Smooth muscle cell (in vitro differentiated cells): Measurements from ENCODE around the gene NEK6. TPM values are rescaled to one million over a fixed set of nuclear protein-coding genes. Genes with fewer than 3 reads are reported as not detected.
A peak's percentile ranks its signal among the peaks of the same experiment; 100 is the strongest.

ENCODE experiments used
- DNase-seq: peaks from one replicate; lab custom pipeline; 2025; ENCODE audit not compliant: unreplicated experiment; lab: John Stamatoyannopoulos, UW
- H2AFZ ChIP-seq: fragments of 200-600 bp; sonication (generic); 2 replicates; pipeline ENCODE4 v1.6.0; 2016; ENCODE audit warnings: antibody characterized with exemption, low read depth, mild to moderate bottlenecking
- H3F3A ChIP-seq: fragments of 200-600 bp; sonication (generic); 2 replicates; pipeline ENCODE4 v1.6.0; 2017; ENCODE audit warnings: antibody characterized with exemption, low read depth
- H3K27ac ChIP-seq: fragments of 200-600 bp; sonication (generic); 2 replicates; pipeline ENCODE4 v1.5.1; 2016; ENCODE audit warnings: low read depth, mild to moderate bottlenecking
- H3K27me3 ChIP-seq: fragments of 200-600 bp; sonication (generic); 2 replicates; pipeline ENCODE4 v1.6.1; 2016; ENCODE audit warnings: low read depth, mild to moderate bottlenecking
- H3K36me3 ChIP-seq: fragments of 200-600 bp; sonication (generic); 2 replicates; pipeline ENCODE4 v1.5.1; 2016; ENCODE audit warnings: low read depth
- H3K4me1 ChIP-seq: fragments of 200-600 bp; sonication (generic); 2 replicates; pipeline ENCODE4 v1.5.1; 2016; ENCODE audit warnings: low read depth
- H3K4me2 ChIP-seq: fragments of 200-600 bp; sonication (generic); 2 replicates; pipeline ENCODE4 v1.6.0; 2016; ENCODE audit warnings: mild to moderate bottlenecking
- H3K4me3 ChIP-seq: fragments of 200-600 bp; sonication (generic); 2 replicates; pipeline ENCODE4 v1.5.1; 2016; ENCODE audit warnings: mild to moderate bottlenecking
- H3K79me2 ChIP-seq: fragments of 200-600 bp; sonication (generic); 2 replicates; pipeline ENCODE4 v1.6.0; 2016; ENCODE audit warnings: low read depth, mild to moderate bottlenecking
- H3K9ac ChIP-seq: fragments of 200-600 bp; sonication (generic); 2 replicates; pipeline ENCODE4 v1.6.0; 2016; ENCODE audit warnings: low read depth
- H3K9me3 ChIP-seq: fragments of 200-600 bp; sonication (generic); replicated peaks from 2 replicates; pipeline ENCODE4 v1.5.1; 2016; ENCODE audit warnings: low read depth
- H4K20me1 ChIP-seq: fragments of 200-600 bp; sonication (generic); 2 replicates; pipeline ENCODE4 v1.6.0; 2016; ENCODE audit warnings: low read depth
- CTCF ChIP-seq: fragments of 200-600 bp; sonication (generic); IDR thresholded peaks from 2 replicates; pipeline ENCODE4 v1.5.1; 2017; ENCODE audit warnings: borderline replicate concordance, mild to moderate bottlenecking, antibody characterized with exemption; ENCODE audit not compliant: insufficient read depth, poor library complexity, severe bottlenecking
- WGBS: methylation state at CpG from one replicate; pipeline ENCODE4 v1.1.7; 2016; ENCODE audit warnings: low lambda C conversion rate; 5-methylcytosine and 5-hydroxymethylcytosine counted together
- polyA plus RNA-seq: library from polyadenylated mRNA; unstranded; fragments of >200 nt; fragmentation: Nextera tagmentation; extraction: Ambion mirVana; gene quantifications from 2 replicates; pipeline ENCODE4 v1.2.1, GENCODE V29; 2016
- total RNA-seq: library from RNA; depleted of rRNA; stranded (reverse); fragments of >200 nt; gene quantifications from 2 replicates; pipeline ENCODE4 v1.2.3, GENCODE V29; 2014

NEK6 gene
- total and polyA plus RNA-seq, 2 experiments from 2014 or later: 45.9 to 108 TPM

- Histone ChIP-seq H3K79me2 (peaks cover 87% of the 10 kb centered on the region), H3K4me2 (peak overlapping the region; percentile 37), H3K9me3 (no peaks in the 10 kb centered on the region), H3K9ac (peak overlapping the region; percentile 56), H3K4me3 (no peak overlapping the region), H3K27me3 (no peaks in the 10 kb centered on the region), H4K20me1 (peaks cover 99% of the 10 kb centered on the region), H3K27ac (peak overlapping the region; percentile 100), H3K36me3 (no peaks in the 10 kb centered on the region), H2AFZ (no peak overlapping the region), H3F3A (peaks cover 36% of the 10 kb centered on the region), H3K4me1 (peaks cover 39% of the 10 kb centered on the region)
- 70% methylated on average over 19 of the region's 20 CpGs for WGBS
- no peak for DNase-seq
- no peak for TF ChIP-seq CTCF
Observed at GRCh38 chr9:124282442-124283227, 24.9 kb downstream of the NEK6 start.

DNA sequence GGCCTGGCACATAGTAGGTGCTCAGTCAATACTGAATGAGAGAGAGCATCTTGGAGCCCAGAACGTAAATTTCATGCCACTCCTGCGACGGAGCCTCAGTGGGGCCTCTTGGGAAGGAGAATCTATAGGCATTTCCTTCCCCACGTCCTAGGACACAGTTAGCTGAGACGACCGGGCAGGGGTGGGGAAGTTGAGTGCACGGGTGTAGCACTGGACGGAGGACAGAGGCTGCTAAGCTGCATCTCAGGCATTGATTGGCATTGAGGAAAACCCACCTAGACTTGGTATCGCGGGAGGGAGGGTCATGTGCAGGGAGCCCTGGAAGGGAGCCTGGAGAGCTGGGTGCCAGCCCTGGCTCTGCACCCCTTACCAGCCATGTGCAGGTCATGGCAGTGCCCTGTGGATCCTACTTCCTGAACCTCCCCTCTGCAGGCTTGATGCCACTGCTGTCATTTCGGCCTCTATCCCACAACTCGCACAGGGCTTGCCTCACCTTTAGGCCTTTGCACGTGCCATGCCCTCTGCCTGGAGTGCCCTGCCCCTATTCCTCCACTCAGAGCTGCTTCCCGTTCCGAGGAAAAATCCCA lies 25.6 kb downstream of the NEK6 start:
- no peak overlapping the region for H3K4me3 ChIP-seq
- H3K4me1 ChIP-seq: peaks cover 39% of the 10 kb centered on the region
- no peak overlapping the region for H2AFZ ChIP-seq
- peak overlapping the region; percentile 100 for H3K27ac ChIP-seq
- H3K4me2 ChIP-seq: peak overlapping the region; percentile 37
- 89% methylated on average over 15 of the region's 15 CpGs for WGBS
- peak overlapping the region; percentile 21 for H3K9ac ChIP-seq
- peaks cover 36% of the 10 kb centered on the region for H3F3A ChIP-seq
- peaks cover 87% of the 10 kb centered on the region for H3K79me2 ChIP-seq
- peaks cover 99% of the 10 kb centered on the region for H4K20me1 ChIP-seq
- no peak for DNase-seq
- H3K36me3 ChIP-seq: no peaks in the 10 kb centered on the region
- H3K9me3 ChIP-seq: no peaks in the 10 kb centered on the region
- no peaks in the 10 kb centered on the region for H3K27me3 ChIP-seq
- no peak for TF ChIP-seq CTCF

DNA sequence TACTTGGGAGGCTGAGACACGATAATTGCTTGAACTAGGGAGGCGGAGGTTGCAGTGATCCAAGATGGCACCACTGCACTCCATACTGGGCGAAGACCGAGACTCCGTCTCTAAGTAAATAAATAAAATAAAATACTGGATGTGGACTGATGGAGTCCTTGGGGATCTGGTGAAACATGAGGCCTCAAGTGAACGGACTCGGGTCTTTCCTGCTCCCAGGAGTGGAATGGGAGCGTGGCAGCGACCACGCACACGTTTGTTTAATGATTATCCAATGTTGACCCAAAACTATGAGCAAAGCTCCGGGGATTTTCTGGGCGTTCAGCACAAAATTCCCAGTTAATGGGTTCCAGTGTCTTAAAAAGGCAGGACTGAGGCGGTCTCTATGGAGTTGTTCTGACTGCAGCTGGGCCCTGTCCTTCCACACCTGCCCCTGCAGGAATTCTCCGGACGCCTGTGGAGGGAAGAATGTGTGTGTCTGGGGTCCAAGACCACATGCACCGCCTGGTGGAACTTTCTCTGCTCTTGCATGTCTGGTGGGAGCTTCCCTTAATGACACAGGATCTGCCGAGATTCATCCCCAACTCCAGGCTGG lies 26.6 kb downstream of the NEK6 start:
- H3K27me3 ChIP-seq: no peaks in the 10 kb centered on the region
- no peaks in the 10 kb centered on the region for H3K9me3 ChIP-seq
- H3K36me3 ChIP-seq: no peaks in the 10 kb centered on the region
- WGBS: 56% methylated on average over 18 of the region's 18 CpGs
- H3K4me3 ChIP-seq: no peak overlapping the region
- no peak for TF ChIP-seq CTCF
- peak overlapping the region; percentile 93 for H3K9ac ChIP-seq
- peak overlapping the region; percentile 31 for H3K4me2 ChIP-seq
- H3K79me2 ChIP-seq: peaks cover 86% of the 10 kb centered on the region
- H3K27ac ChIP-seq: peak overlapping the region; percentile 100
- peaks cover 39% of the 10 kb centered on the region for H3K4me1 ChIP-seq
- H3F3A ChIP-seq: peaks cover 36% of the 10 kb centered on the region
- H4K20me1 ChIP-seq: peaks cover 98% of the 10 kb centered on the region
- no peak for DNase-seq
- H2AFZ ChIP-seq: no peak overlapping the region
